Activated naive CD8-positive, alpha-beta T cell treated with anti-CD3 and anti-CD28 coated beads, Interleukin-2, amount 10 ng/mL, durations not matched to agents 7 days and 5 days (primary cell): ENCODE measurements around the gene STPG1. TPM values are rescaled to one million over a fixed set of nuclear protein-coding genes. Genes with fewer than 3 reads are reported as not detected.

Source experiments
- ATAC-seq: fragments of 150-1000 bp; cut with Tn5 transposase; one replicate; pipeline ENCODE4 v1.10.0; 2021; ENCODE audit warnings: low read depth, moderate library complexity
- POLR2A ChIA-PET: fragments of 350-600 bp; sonication (Branson Sonifier 250); formaldehyde crosslinking; loops from one replicate; lab custom pipeline; 2021; ENCODE audit warnings: antibody characterized with exemption; lab: Charles Lee
- DNase-seq: peaks from one replicate; pipeline ENCODE4 v3.0.0; 2021
- H3K27ac Mint-ChIP-seq: one replicate; pipeline ENCODE4 v1.8.0; 2022; ENCODE audit warnings: mild to moderate bottlenecking, mixed read lengths
- H3K27me3 Mint-ChIP-seq: one replicate; pipeline ENCODE4 v1.8.0; 2022; ENCODE audit warnings: mild to moderate bottlenecking, moderate library complexity, mixed read lengths
- H3K36me3 Mint-ChIP-seq: one replicate; pipeline ENCODE4 v1.8.0; 2021; ENCODE audit warnings: mild to moderate bottlenecking, mixed read lengths
- H3K4me1 Mint-ChIP-seq: one replicate; pipeline ENCODE4 v1.8.0; 2021; ENCODE audit warnings: mixed read lengths
- H3K4me3 Mint-ChIP-seq: one replicate; pipeline ENCODE4 v1.8.0; 2022; ENCODE audit warnings: mild to moderate bottlenecking, moderate library complexity, mixed read lengths
- H3K9me3 Mint-ChIP-seq: one replicate; pipeline ENCODE4 v1.8.0; 2021; ENCODE audit warnings: mixed read lengths
- total RNA-seq, 2 experiments: library from RNA; stranded (reverse); gene quantifications; one replicate each; pipeline ENCODE4 v1.2.3, GENCODE V29; 2021

Gene STPG1
- total RNA-seq, 2 experiments from 2014 or later = 8.6 to 9.0 TPM

GRCh38 chr1:24409535-24409934 lies 4.0 kb downstream of the STPG1 start:
- POLR2A ChIA-PET = no interaction called here
- Mint-ChIP-seq H3K36me3 (peaks cover 11% of the 10 kb centered on the region), H3K27ac (no peak overlapping the region), H3K27me3 (no peaks in the 10 kb centered on the region), H3K4me1 (peaks cover 6% of the 10 kb centered on the region), H3K4me3 (no peak overlapping the region), H3K9me3 (peaks cover 4% of the 10 kb centered on the region)
- DNase-seq (no peak), ATAC-seq (no peak)

DNA sequence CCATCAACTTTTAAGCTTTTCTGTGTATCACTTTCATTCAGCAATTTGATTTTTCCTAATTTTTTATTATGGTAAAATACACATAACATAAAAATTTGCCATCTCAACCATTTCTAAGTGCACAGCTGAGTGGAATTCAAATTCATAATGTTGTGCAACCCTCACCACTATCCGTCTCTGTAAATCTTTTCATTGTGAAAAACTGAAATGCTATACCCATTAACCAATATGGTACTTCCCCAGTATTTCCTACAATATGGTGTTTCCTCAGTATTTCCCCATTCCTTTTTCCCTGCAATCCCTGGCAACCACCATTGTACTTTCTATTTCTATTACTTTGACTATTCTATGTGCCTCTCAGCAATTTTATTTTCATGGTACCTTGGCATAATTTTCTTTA lies 6.8 kb downstream of the STPG1 start:
- ATAC-seq (no peak), DNase-seq (no peak)
- Mint-ChIP-seq H3K4me1 (peaks cover under 1% of the 10 kb centered on the region), H3K4me3 (no peak overlapping the region), H3K27ac (no peak overlapping the region), H3K27me3 (no peaks in the 10 kb centered on the region), H3K36me3 (peaks cover 11% of the 10 kb centered on the region), H3K9me3 (peaks cover 4% of the 10 kb centered on the region)
- POLR2A ChIA-PET = no interaction called here

- H3K36me3 Mint-ChIP-seq = peaks cover 20% of the 10 kb centered on the region
- H3K9me3 Mint-ChIP-seq = peaks cover 4% of the 10 kb centered on the region
- no peaks in the 10 kb centered on the region for H3K27me3 Mint-ChIP-seq
- DNase-seq = no peak
- no peak overlapping the region for H3K4me3 Mint-ChIP-seq
- ATAC-seq = no peak
- no peak overlapping the region for H3K27ac Mint-ChIP-seq
- POLR2A ChIA-PET = no interaction called here
- no peaks in the 10 kb centered on the region for H3K4me1 Mint-ChIP-seq
Measured at GRCh38 chr1:24403806-24404205, 9.8 kb downstream of the STPG1 start.

GRCh38 chr1:24400065-24400464 lies 13.5 kb downstream of the STPG1 start:
- no peaks in the 10 kb centered on the region for H3K27me3 Mint-ChIP-seq
- H3K36me3 Mint-ChIP-seq = peaks cover 13% of the 10 kb centered on the region
- no peak for DNase-seq
- no peaks in the 10 kb centered on the region for H3K4me1 Mint-ChIP-seq
- no peaks in the 10 kb centered on the region for H3K9me3 Mint-ChIP-seq
- ATAC-seq = no peak
- H3K27ac Mint-ChIP-seq = no peak overlapping the region
- POLR2A ChIA-PET = no interaction called here
- no peak overlapping the region for H3K4me3 Mint-ChIP-seq

- Mint-ChIP-seq H3K36me3 (peaks cover 9% of the 10 kb centered on the region), H3K4me1 (peaks cover 22% of the 10 kb centered on the region), H3K27me3 (no peaks in the 10 kb centered on the region), H3K27ac (no peak overlapping the region), H3K9me3 (no peaks in the 10 kb centered on the region), H3K4me3 (no peak overlapping the region)
- POLR2A ChIA-PET = interaction anchor here (0.8 to 1.3 kb wide), 3 partner anchors 21 to 109 kb away, joined by 3 read pairs; partner anchors contain the start of genes NIPAL3 and RCAN3
- ATAC-seq (no peak), DNase-seq (no peak)
Measured at GRCh38 chr1:24393892-24394291, 19.7 kb downstream of the STPG1 start.

DNA sequence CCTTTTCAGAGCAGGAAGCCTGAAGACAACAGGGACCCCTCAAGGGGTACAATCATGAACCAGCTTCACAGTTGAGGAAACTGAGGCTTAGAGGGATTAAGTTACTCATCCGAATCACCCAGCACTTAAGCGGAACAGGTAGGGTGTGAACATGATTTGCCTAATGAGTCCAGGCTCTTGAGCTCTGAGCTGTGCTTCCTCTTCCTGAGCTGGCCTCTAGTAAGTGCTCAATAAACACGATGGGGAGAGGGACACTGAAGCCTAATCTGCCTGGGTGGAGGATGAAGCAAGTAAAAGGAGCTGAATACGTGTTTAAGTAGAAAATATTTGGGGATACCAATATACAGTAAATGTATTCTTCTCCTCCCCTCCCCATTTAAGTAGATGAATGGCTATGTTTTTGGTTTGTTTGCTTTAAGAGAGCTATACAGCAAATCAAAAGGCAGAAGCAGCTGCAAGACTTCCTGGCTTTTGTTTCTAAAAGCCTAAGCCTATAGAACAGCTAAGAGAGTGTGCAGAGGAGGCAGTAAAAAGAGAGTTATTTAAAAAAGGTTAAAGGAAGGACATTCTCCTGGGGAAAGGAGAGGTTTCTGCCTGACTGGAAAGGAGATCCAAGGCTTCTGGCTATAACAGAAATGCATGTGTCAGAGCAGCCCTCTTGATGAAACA lies 20.5 kb downstream of the STPG1 start:
- Mint-ChIP-seq H3K27ac (peak overlapping the region; percentile 8), H3K9me3 (no peaks in the 10 kb centered on the region), H3K4me1 (peaks cover 22% of the 10 kb centered on the region), H3K36me3 (peaks cover 9% of the 10 kb centered on the region), H3K27me3 (no peaks in the 10 kb centered on the region), H3K4me3 (no peak overlapping the region)
- no peak for ATAC-seq
- DNase-seq = no peak
- POLR2A ChIA-PET = interaction anchor here (0.8 to 1.3 kb wide), 4 partner anchors 22 to 243 kb away, joined by 3 read pairs; partner anchors contain the start of genes NIPAL3 and RCAN3

DNA sequence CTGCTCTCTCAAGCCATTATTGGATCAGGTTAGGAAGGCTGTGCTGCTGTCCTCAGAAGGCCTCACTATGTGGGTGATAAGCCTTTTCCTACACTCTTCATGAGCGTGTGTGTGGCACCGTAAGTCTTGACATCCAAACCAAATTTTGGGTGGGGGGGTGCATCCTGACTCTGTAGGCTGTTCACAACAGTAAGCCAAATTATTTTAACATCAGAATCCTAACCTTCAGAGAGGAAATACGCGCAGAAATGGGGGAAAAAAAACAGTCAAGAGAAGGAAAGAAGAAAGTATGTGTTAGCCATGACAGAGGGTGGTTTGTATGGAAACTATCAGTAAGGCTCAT lies 21.0 kb downstream of the STPG1 start:
- Mint-ChIP-seq H3K27me3 (no peaks in the 10 kb centered on the region), H3K36me3 (peaks cover 9% of the 10 kb centered on the region), H3K4me3 (peak overlapping the region; percentile 79), H3K9me3 (no peaks in the 10 kb centered on the region), H3K4me1 (peaks cover 22% of the 10 kb centered on the region), H3K27ac (peak overlapping the region; percentile 85)
- peak; percentile 6 for ATAC-seq
- DNase-seq = no peak
- POLR2A ChIA-PET = interaction anchor here (0.8 to 1.1 kb wide), 2 partner anchors 23 to 242 kb away, joined by 3 read pairs; partner anchors contain the start of gene NIPAL3

- H3K27me3 Mint-ChIP-seq = no peaks in the 10 kb centered on the region
- H3K36me3 Mint-ChIP-seq = peaks cover 9% of the 10 kb centered on the region
- H3K9me3 Mint-ChIP-seq = no peaks in the 10 kb centered on the region
- peak overlapping the region; percentile 85 for H3K27ac Mint-ChIP-seq
- ATAC-seq = peak; percentile 70
- peak; percentile 60 for DNase-seq
- POLR2A ChIA-PET = interaction anchor here (0.8 to 1.2 kb wide), 2 partner anchors 193 to 242 kb away, joined by 3 to 6 read pairs; no protein-coding TSS in a partner anchor
- peaks cover 22% of the 10 kb centered on the region for H3K4me1 Mint-ChIP-seq
- peak overlapping the region; percentile 79 for H3K4me3 Mint-ChIP-seq
Measured at GRCh38 chr1:24391882-24392603, 21.5 kb downstream of the STPG1 start.

GRCh38 chr1:24390924-24391782 lies 22.4 kb downstream of the STPG1 start:
- peak overlapping the region; percentile 85 for H3K27ac Mint-ChIP-seq
- H3K36me3 Mint-ChIP-seq = peaks cover 12% of the 10 kb centered on the region
- POLR2A ChIA-PET = interaction anchor here (1.2 to 1.3 kb wide), 2 partner anchors 189 to 192 kb away, joined by 4 to 6 read pairs; no protein-coding TSS in a partner anchor
- peak; percentile 72 for DNase-seq
- H3K9me3 Mint-ChIP-seq = no peaks in the 10 kb centered on the region
- peak; percentile 73 for ATAC-seq
- H3K4me3 Mint-ChIP-seq = peak overlapping the region; percentile 79
- H3K4me1 Mint-ChIP-seq = peaks cover 24% of the 10 kb centered on the region
- no peaks in the 10 kb centered on the region for H3K27me3 Mint-ChIP-seq

GRCh38 chr1:24389231-24389678 lies 24.3 kb downstream of the STPG1 start:
- H3K27ac Mint-ChIP-seq = no peak overlapping the region
- H3K36me3 Mint-ChIP-seq = peaks cover 15% of the 10 kb centered on the region
- DNase-seq (no peak), ATAC-seq (no peak)
- POLR2A ChIA-PET = no interaction called here
- H3K27me3 Mint-ChIP-seq = no peaks in the 10 kb centered on the region
- H3K9me3 Mint-ChIP-seq = no peaks in the 10 kb centered on the region
- H3K4me3 Mint-ChIP-seq = no peak overlapping the region
- peaks cover 38% of the 10 kb centered on the region for H3K4me1 Mint-ChIP-seq

- no peak overlapping the region for H3K27ac Mint-ChIP-seq
- H3K4me3 Mint-ChIP-seq = no peak overlapping the region
- H3K9me3 Mint-ChIP-seq = no peaks in the 10 kb centered on the region
- H3K36me3 Mint-ChIP-seq = peaks cover 17% of the 10 kb centered on the region
- H3K27me3 Mint-ChIP-seq = no peaks in the 10 kb centered on the region
- no peak for DNase-seq
- POLR2A ChIA-PET = no interaction called here
- peaks cover 39% of the 10 kb centered on the region for H3K4me1 Mint-ChIP-seq
- ATAC-seq = no peak
Measured at GRCh38 chr1:24388331-24388885, 25.2 kb downstream of the STPG1 start.

DNA sequence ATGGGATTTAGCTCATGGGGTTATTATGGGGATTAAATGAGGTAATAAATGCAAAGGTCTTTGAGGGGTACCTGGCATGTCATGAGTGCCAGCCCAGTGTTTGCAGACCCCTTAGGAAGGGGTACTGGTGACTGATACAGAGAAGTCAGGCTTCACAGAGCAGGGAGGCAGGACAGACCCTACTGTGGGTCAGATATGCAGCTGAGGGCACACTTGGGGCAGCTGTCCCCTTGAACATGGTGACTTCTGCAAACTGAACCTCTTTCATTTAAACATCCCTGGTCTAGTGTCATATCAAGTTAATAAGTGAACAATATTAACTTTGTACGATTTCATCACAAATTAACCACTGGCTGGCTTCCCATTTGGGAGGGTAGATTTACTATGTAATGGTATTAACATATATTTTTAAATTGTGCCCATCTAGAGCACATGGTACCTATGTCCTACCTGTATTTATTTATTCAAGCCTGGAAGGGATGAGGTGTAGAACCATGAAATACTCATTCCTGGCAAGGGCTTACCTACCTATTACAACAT lies 25.9 kb downstream of the STPG1 start:
- H3K4me1 Mint-ChIP-seq = peaks cover 35% of the 10 kb centered on the region
- H3K27ac Mint-ChIP-seq = no peak overlapping the region
- no peaks in the 10 kb centered on the region for H3K27me3 Mint-ChIP-seq
- POLR2A ChIA-PET = no interaction called here
- H3K36me3 Mint-ChIP-seq = peaks cover 17% of the 10 kb centered on the region
- ATAC-seq = no peak
- H3K4me3 Mint-ChIP-seq = no peak overlapping the region
- H3K9me3 Mint-ChIP-seq = no peaks in the 10 kb centered on the region
- no peak for DNase-seq
